ENCODE results near the gene AGPAT3.

AGPAT3 gene

DNA sequence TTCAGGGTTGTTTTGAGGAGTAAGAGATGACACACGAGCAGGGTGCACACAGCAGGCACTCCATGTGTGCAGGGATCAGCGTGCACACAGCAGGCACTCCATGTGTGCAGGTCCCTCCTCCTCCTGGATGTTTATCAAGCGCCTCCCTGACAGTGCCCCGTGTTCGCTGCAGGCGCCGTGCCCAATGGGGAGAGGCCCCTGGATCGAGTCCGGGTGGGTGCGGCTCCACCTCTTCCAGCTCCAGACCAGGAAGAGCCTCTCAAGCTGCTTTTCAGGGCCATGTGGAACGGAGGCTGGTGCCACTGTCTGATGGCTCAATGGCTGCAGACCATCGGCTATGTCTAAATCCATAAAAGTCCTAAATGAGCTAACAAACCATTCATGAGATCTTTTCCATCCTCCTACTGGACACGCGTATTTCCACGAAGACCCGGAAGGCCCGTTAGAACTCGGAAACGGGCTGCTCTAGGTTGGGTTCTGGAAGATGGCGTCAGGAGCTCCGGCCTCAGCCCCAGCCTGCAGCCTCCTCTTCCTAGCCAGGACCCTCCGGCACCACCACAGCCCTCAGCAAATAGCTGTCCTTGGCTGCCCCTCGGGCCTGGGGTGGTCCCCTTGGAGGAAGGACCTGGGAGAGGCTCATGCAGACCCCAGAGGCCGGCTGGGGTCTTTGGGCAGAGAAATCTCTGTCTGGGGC is 39.6 kb upstream of the AGPAT3 start:
- Histone ChIP-seq H3K27ac (ENCODE audit: low read depth, low read length) (no peak overlapping the region), H3K36me3 (ENCODE audit: insufficient read depth, low read length) (no peaks in the 10 kb centered on the region), H3K9me3 (ENCODE audit: low read length) (no peaks in the 10 kb centered on the region)

DNA sequence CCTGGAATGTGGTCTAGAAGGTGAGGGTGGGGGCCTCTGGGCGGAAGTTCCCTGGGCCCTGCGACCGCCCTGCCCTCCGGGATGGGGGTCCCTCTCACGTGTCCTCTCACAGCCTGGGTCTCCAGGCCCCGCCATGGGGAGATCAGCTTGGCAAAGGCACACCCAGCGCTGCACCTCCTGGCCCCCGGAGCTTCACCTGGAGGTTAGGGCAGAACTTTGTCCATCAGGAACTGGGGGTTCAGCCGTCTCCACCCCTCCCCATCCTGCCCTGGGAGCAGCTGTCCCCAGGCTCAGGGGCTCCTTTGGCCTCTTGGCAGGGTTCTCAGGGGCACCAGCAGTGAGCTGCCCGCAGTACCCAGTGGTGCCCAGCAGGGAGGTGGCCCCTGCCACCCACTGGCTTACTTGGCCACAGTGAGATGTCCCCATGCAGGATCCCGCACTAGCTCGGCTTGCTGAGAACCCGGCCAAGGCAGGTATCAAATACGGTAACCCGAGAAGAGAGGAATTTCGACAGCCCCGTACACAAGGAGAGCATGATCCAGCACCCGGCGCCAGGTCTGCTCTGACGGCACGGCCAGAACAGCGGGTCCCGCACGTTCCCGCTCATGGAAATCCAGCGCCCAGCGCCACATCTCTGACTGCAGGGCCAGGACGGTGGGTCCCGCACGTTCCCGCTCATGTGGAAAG is 38.9 kb upstream of the AGPAT3 start:
- no peaks in the 10 kb centered on the region for H3K9me3 ChIP-seq (ENCODE audit: low read length)
- no peaks in the 10 kb centered on the region for H3K4me1 ChIP-seq (ENCODE audit: insufficient read depth, low read length)
- H3K4me3 ChIP-seq (ENCODE audit: low read depth in 1 of 2, low read length in 2 of 2): no peak overlapping the region
- H3K27me3 ChIP-seq (ENCODE audit: control insufficient read depth in 1 of 2, insufficient read depth in 2 of 2, low read length in 2 of 2): peaks cover 0 to 16% of the 10 kb centered on the region in 2 donors
- H3K27ac ChIP-seq (ENCODE audit: low read depth, low read length): no peak overlapping the region
- no peaks in the 10 kb centered on the region for H3K36me3 ChIP-seq (ENCODE audit: insufficient read depth, low read length)
- H3K9ac ChIP-seq (ENCODE audit: low read length): no peak overlapping the region

More for the DNA sequence above, 39.6 kb upstream of the AGPAT3 start:
- Histone ChIP-seq H3K27me3 (ENCODE audit: control insufficient read depth in 1 of 2, insufficient read depth in 2 of 2, low read length in 2 of 2) (peaks cover 0 to 16% of the 10 kb centered on the region in 2 donors), H3K4me3 (ENCODE audit: low read depth in 1 of 2, low read length in 2 of 2) (no peak overlapping the region), H3K4me1 (ENCODE audit: insufficient read depth, low read length) (no peaks in the 10 kb centered on the region), H3K9ac (ENCODE audit: low read length) (no peak overlapping the region)

DNA sequence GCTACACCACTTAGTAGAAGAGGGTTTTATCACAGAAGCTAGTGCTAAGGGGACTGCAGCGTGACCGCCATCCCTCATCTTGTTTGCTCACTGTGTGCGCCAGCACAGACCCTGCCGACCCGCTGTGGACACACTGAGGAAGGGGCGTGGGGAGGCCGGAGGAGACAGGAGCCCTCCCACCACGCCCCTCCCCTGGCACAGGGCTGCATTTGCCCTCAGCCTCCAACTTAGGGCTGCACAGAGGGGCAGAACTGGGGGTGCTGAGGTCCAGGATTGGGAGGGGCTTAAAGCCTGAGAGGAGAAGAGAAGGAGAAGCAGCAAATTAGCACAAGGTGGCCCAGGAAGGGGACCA is 38.4 kb upstream of the AGPAT3 start:
- H3K9me3 ChIP-seq (ENCODE audit: low read length): no peaks in the 10 kb centered on the region
- no peaks in the 10 kb centered on the region for H3K36me3 ChIP-seq (ENCODE audit: insufficient read depth, low read length)
- no peak overlapping the region for H3K9ac ChIP-seq (ENCODE audit: low read length)
- H3K4me1 ChIP-seq (ENCODE audit: insufficient read depth, low read length): no peaks in the 10 kb centered on the region
- H3K27me3 ChIP-seq (ENCODE audit: control insufficient read depth in 1 of 2, insufficient read depth in 2 of 2, low read length in 2 of 2): peaks cover 0 to 16% of the 10 kb centered on the region in 2 donors
- no peak overlapping the region for H3K4me3 ChIP-seq (ENCODE audit: low read depth in 1 of 2, low read length in 2 of 2)
- H3K27ac ChIP-seq (ENCODE audit: low read depth, low read length): no peak overlapping the region

- Histone ChIP-seq H3K36me3 (ENCODE audit: insufficient read depth, low read length) (no peaks in the 10 kb centered on the region), H3K9ac (ENCODE audit: low read length) (no peak overlapping the region), H3K4me3 (ENCODE audit: low read depth in 1 of 2, low read length in 2 of 2) (no peak overlapping the region), H3K27me3 (ENCODE audit: control insufficient read depth in 1 of 2, insufficient read depth in 2 of 2, low read length in 2 of 2) (peaks cover 0 to 16% of the 10 kb centered on the region in 2 donors), H3K4me1 (ENCODE audit: insufficient read depth, low read length) (no peaks in the 10 kb centered on the region), H3K9me3 (ENCODE audit: low read length) (no peaks in the 10 kb centered on the region), H3K27ac (ENCODE audit: low read depth, low read length) (no peak overlapping the region)
These were observed 37.9 kb upstream of the AGPAT3 start for GRCh38 chr21:43827015-43827611.

DNA sequence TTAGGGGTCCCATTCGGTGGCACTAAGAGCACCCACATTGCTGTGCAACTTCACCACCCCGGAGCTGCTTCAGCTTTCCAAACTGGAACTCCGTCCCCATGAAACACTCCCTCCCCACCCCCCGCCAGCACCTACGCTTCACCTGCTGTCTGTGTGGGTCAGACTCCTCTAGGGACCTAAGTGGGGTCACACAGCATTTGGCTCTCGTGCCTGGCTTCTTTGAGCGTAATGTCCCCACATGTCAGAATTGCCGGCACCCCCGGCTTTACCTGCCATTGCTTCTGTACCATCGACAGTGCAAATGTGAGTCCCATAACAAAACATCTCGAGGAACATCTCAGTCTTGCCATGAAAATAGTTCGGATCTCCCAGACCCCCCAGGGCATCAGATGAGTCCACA is 35.9 kb upstream of the AGPAT3 start:
- no peaks in the 10 kb centered on the region for H3K36me3 ChIP-seq (ENCODE audit: insufficient read depth, low read length)
- H3K4me3 ChIP-seq (ENCODE audit: low read depth in 1 of 2, low read length in 2 of 2): no peak overlapping the region
- no peak overlapping the region for H3K9ac ChIP-seq (ENCODE audit: low read length)
- no peaks in the 10 kb centered on the region for H3K9me3 ChIP-seq (ENCODE audit: low read length)
- no peak overlapping the region for H3K27ac ChIP-seq (ENCODE audit: low read depth, low read length)
- peaks cover 0 to 16% of the 10 kb centered on the region in 2 donors for H3K27me3 ChIP-seq (ENCODE audit: control insufficient read depth in 1 of 2, insufficient read depth in 2 of 2, low read length in 2 of 2)
- H3K4me1 ChIP-seq (ENCODE audit: insufficient read depth, low read length): no peaks in the 10 kb centered on the region

DNA sequence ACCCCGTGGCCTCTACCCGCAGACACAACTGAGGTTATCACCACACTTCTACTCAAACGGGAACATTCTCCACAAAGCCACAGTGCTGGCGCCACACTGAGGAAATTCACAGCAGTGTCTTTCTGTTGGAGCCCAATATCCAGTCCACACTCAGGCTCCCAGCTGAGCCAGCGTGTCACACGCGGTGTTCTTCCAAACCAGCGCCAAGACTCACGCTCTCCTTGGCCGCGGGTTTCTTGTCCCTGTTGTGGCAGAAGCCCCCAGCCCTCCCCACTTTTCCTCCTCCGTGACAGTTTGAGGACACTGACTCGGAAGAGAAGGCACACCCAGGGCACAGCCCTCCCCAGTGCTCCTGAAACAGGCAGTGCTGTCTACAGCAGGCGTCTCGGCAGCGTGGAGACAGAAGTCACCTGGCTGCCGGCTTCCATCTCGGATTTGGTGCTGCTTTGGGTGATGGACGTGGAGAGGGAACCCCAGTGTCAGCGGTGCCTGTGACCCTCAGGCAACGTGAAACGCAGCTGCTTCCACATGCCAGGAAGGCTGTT is 35.4 kb upstream of the AGPAT3 start:
- Histone ChIP-seq H3K9ac (ENCODE audit: low read length) (no peak overlapping the region), H3K27ac (ENCODE audit: low read depth, low read length) (no peak overlapping the region), H3K4me3 (ENCODE audit: low read depth in 1 of 2, low read length in 2 of 2) (no peak overlapping the region), H3K27me3 (ENCODE audit: control insufficient read depth in 1 of 2, insufficient read depth in 2 of 2, low read length in 2 of 2) (peaks cover 0 to 16% of the 10 kb centered on the region in 2 donors), H3K36me3 (ENCODE audit: insufficient read depth, low read length) (no peaks in the 10 kb centered on the region), H3K9me3 (ENCODE audit: low read length) (no peaks in the 10 kb centered on the region), H3K4me1 (ENCODE audit: insufficient read depth, low read length) (no peaks in the 10 kb centered on the region)

DNA sequence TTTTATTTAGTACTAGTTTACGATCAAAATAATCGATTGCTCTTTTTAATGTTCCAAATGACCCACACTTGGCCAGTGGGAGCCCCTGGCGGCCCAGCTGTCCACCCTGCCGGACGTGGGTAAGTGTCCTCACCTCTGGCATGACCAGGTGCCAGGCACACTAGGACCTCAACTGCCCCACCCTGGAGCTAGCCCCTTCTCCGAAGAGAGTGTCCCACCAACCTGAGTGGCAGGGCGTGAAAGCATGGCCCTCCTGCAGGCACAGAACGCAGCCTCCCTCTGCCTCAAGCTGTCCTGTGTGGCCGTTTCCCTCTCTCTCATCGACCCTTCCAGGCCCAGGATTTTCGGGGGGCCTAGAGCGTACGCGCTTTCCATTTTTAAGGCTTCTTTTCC is 32.9 kb upstream of the AGPAT3 start:
- Histone ChIP-seq H3K4me3 (ENCODE audit: low read depth in 1 of 2, low read length in 2 of 2) (no peak overlapping the region), H3K27me3 (ENCODE audit: control insufficient read depth in 1 of 2, insufficient read depth in 2 of 2, low read length in 2 of 2) (no peaks in the 10 kb centered on the region), H3K27ac (ENCODE audit: low read depth, low read length) (no peak overlapping the region), H3K36me3 (ENCODE audit: insufficient read depth, low read length) (no peaks in the 10 kb centered on the region), H3K4me1 (ENCODE audit: insufficient read depth, low read length) (no peaks in the 10 kb centered on the region), H3K9ac (ENCODE audit: low read length) (no peak overlapping the region), H3K9me3 (ENCODE audit: low read length) (no peaks in the 10 kb centered on the region)

DNA sequence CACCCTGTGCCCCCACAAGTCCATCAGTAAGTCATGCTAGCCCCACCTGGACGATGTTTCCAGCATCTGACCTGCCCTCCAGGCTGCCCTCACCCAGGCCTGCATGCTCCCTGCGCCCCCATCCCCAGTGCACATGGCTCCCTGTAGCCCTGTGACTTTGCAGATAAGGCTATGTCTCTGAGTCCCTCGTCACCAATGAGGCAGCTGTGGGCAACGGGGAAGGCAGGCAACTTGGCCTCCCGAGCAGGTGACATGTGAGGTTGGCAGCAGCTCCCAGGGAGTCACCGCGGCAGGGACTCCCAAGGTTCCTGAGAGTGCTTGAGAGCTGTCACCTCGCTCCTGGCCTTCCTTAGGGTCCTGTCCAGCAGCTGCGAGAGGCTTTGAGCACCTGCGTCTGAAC is 32.4 kb upstream of the AGPAT3 start:
- no peaks in the 10 kb centered on the region for H3K27me3 ChIP-seq (ENCODE audit: control insufficient read depth in 1 of 2, insufficient read depth in 2 of 2, low read length in 2 of 2)
- H3K27ac ChIP-seq (ENCODE audit: low read depth, low read length): no peak overlapping the region
- no peaks in the 10 kb centered on the region for H3K36me3 ChIP-seq (ENCODE audit: insufficient read depth, low read length)
- H3K9me3 ChIP-seq (ENCODE audit: low read length): no peaks in the 10 kb centered on the region
- H3K4me1 ChIP-seq (ENCODE audit: insufficient read depth, low read length): no peaks in the 10 kb centered on the region
- H3K4me3 ChIP-seq (ENCODE audit: low read depth in 1 of 2, low read length in 2 of 2): no peak overlapping the region
- H3K9ac ChIP-seq (ENCODE audit: low read length): no peak overlapping the region

DNA sequence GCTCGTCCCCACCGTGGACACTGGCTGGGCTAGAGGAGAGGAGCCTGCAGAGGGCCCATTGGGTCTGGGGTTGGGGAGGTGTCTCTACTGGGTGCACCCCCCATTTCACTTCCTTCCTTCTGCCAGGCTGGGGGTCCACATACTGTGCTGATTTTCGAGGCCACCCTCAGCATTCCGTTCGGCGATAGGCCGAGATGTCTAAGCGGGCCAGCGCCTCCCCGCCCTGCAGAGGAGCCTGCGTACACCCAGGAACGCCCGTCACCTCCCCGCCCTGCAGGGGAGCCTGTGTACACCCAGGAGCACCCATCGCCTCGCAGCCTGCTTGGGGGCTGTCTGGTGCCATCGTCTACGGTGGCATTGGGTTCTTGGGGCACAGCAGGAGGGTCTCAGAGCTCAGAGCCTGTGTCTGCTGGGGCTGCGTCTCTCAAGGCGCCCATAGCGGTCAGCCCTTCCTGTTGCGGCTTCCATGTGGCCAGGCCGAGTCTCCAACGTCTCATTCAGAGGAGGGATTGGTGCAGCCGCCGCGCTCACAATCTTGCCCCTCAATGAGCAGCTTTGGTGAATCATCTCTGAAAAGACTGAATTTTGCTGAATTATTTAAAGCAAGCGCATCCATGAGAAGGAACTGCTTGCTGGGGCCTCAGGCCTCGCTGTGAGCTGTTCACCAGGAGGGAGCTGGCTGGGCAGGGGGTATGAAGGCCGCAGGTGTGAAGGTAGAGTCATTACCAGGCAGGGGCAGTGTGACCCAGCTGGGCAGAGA is 30.7 kb upstream of the AGPAT3 start:
- H3K9me3 ChIP-seq (ENCODE audit: low read length): no peaks in the 10 kb centered on the region
- H3K27ac ChIP-seq (ENCODE audit: low read depth, low read length): no peak overlapping the region
- no peak overlapping the region for H3K9ac ChIP-seq (ENCODE audit: low read length)
- no peak overlapping the region for H3K4me3 ChIP-seq (ENCODE audit: low read depth in 1 of 2, low read length in 2 of 2)
- H3K4me1 ChIP-seq (ENCODE audit: insufficient read depth, low read length): no peaks in the 10 kb centered on the region
- H3K27me3 ChIP-seq (ENCODE audit: control insufficient read depth in 1 of 2, insufficient read depth in 2 of 2, low read length in 2 of 2): no peaks in the 10 kb centered on the region
- no peaks in the 10 kb centered on the region for H3K36me3 ChIP-seq (ENCODE audit: insufficient read depth, low read length)

DNA sequence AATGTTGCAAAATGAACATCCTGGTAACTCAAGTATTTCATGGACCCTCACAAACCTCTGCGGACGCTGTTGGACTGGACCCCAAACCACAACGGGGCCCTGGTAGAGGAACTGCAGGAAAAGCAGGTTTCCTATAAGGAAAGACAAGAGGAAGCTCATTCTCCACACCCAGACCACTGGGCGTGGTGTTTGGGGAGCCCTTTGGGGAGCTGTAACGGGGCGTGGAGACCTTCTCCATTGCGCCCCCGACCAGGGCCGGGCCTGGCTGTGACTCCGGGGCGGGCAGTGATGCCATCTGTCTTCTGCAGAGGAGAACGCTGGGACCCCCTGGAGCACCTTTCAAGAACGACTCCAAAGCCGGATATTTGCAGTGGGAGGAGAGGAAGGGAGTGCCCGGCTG is 30.0 kb upstream of the AGPAT3 start:
- Histone ChIP-seq H3K9ac (ENCODE audit: low read length) (no peak overlapping the region), H3K27ac (ENCODE audit: low read depth, low read length) (no peak overlapping the region), H3K9me3 (ENCODE audit: low read length) (no peaks in the 10 kb centered on the region), H3K27me3 (ENCODE audit: control insufficient read depth in 1 of 2, insufficient read depth in 2 of 2, low read length in 2 of 2) (no peaks in the 10 kb centered on the region), H3K4me1 (ENCODE audit: insufficient read depth, low read length) (no peaks in the 10 kb centered on the region), H3K36me3 (ENCODE audit: insufficient read depth, low read length) (no peaks in the 10 kb centered on the region), H3K4me3 (ENCODE audit: low read depth in 1 of 2, low read length in 2 of 2) (no peak overlapping the region)

GRCh38 chr21:43835861-43836260 is 29.2 kb upstream of the AGPAT3 start:
- H3K36me3 ChIP-seq (ENCODE audit: insufficient read depth, low read length): no peaks in the 10 kb centered on the region
- H3K9me3 ChIP-seq (ENCODE audit: low read length): no peaks in the 10 kb centered on the region
- no peak overlapping the region for H3K4me3 ChIP-seq (ENCODE audit: low read depth in 1 of 2, low read length in 2 of 2)
- H3K27me3 ChIP-seq (ENCODE audit: control insufficient read depth in 1 of 2, insufficient read depth in 2 of 2, low read length in 2 of 2): no peaks in the 10 kb centered on the region
- no peak overlapping the region for H3K27ac ChIP-seq (ENCODE audit: low read depth, low read length)
- no peak overlapping the region for H3K9ac ChIP-seq (ENCODE audit: low read length)
- no peaks in the 10 kb centered on the region for H3K4me1 ChIP-seq (ENCODE audit: insufficient read depth, low read length)
